ENCODE data around the gene ATXN10. TPM values are rescaled to one million over a fixed set of nuclear protein-coding genes. Genes with fewer than 3 reads are reported as not detected.
"Not testable (repeated sequence)": the region's sequence is repeated elsewhere in the genome, so short reads cannot be mapped to it uniquely, and the experiment has no call there.

The ATXN10 gene
- total and polyA plus RNA-seq, 2 of the 8 experiments (the other 6 are each of a cell fraction or from before 2014, with no cell fraction given): 134 to 210 TPM

- no peak for TF ChIP-seq SAP30 (IDR thresholded peaks at IDR 0.05; ENCODE audit: insufficient read depth, insufficient replicate concordance, low read length)
These were observed 10.4 kb downstream of the ATXN10 start (continued) for GRCh38 chr22:45682064-45682463.

- not testable (repeated sequence) for H3K9me3 ChIP-seq (ENCODE audit: insufficient read depth in 2 of 2, low read depth in 1 of 2, low read length in 1 of 2); H3K9ac ChIP-seq (replicated peaks in 1 of 4; ENCODE audit: extremely low read depth in 1 of 4, low read depth in 3 of 4, low read length in 3 of 4); H3K27ac ChIP-seq (ENCODE audit: low read depth, low read length); FAIRE-seq; H2BK12ac ChIP-seq (ENCODE audit: low read depth, low read length); H3K4me2 ChIP-seq (ENCODE audit: insufficient read depth in 1 of 2, low read depth in 2 of 2, low read length in 2 of 2); H3K36me3 ChIP-seq (ENCODE audit: control insufficient read depth in 2 of 4, insufficient read depth in 4 of 4, low read length in 3 of 4); H3K4ac ChIP-seq (replicated peaks; ENCODE audit: insufficient read length, low read depth, low read length); H2BK120ac ChIP-seq (replicated peaks; ENCODE audit: low read depth, low read length); H3K56ac ChIP-seq (replicated peaks; ENCODE audit: insufficient read length, low read depth, low read length); H3K23me2 ChIP-seq (ENCODE audit: low read depth, low read length); H2AK5ac ChIP-seq (ENCODE audit: low read depth, low read length); H4K5ac ChIP-seq (ENCODE audit: insufficient read length, low read depth, low read length); H2BK15ac ChIP-seq (ENCODE audit: low read length); H2BK5ac ChIP-seq (ENCODE audit: low read depth, low read length); H3K23ac ChIP-seq (ENCODE audit: insufficient read length); H3K4me3 ChIP-seq (ENCODE audit: extremely low read depth in 1 of 4, insufficient read depth in 2 of 4, low read depth in 3 of 4, low read length in 4 of 4); H3K14ac ChIP-seq (ENCODE audit: insufficient read length); H2AFZ ChIP-seq (ENCODE audit: low read length); H3K27me3 ChIP-seq (replicated peaks in 1 of 4; ENCODE audit: control insufficient read depth in 3 of 4, extremely low read depth in 1 of 4, insufficient read depth in 3 of 4, low read length in 3 of 4); H4K91ac ChIP-seq (replicated peaks; ENCODE audit: insufficient read length, low read length); H4K8ac ChIP-seq (ENCODE audit: extremely low read depth, insufficient read depth, low read length); H2BK20ac ChIP-seq (ENCODE audit: low read length); H3K18ac ChIP-seq (ENCODE audit: extremely low read depth, low read length); DNase-seq (ENCODE audit: low read depth in 1 of 2, low spot score in 2 of 2)
- ChIA-PET CTCF (ENCODE audit: partially characterized antibody) (interaction anchor here (1.3 to 1.4 kb wide), 2 partner anchors 181 to 287 kb away, joined by 3 read pairs; no protein-coding TSS in a partner anchor), POLR2A (ENCODE audit: partially characterized antibody) (interaction anchor here (0.6 to 2.3 kb wide), 3 partner anchors 11 to 101 kb away, joined by 3 to 7 read pairs (median 3); partner anchors contain the start of gene ATXN10)
- 53% methylated on average over 5 of the region's 5 CpGs; no CpG with 5 or more reads in 1 of the 2 experiments for WGBS, 2 experiments (ENCODE audit: extremely low coverage in 1 of 2, insufficient coverage in 1 of 2, insufficient read length in 1 of 2, insufficient replicate concordance in 2 of 2, low coverage in 1 of 2, low lambda C conversion rate in 2 of 2, missing lambda C conversion rate in 1 of 2)
- H4K20me1 ChIP-seq (replicated peaks in 1 of 2; ENCODE audit: control insufficient read depth in 1 of 2, insufficient read depth in 2 of 2, low read length in 2 of 2): peaks cover 24 to 28% of the 10 kb centered on the region in 2 experiments
- peaks cover 10% of the 10 kb centered on the region for H3K79me1 ChIP-seq (ENCODE audit: low read depth, low read length)
- H3K79me2 ChIP-seq (ENCODE audit: control insufficient read depth in 1 of 2, insufficient read depth in 2 of 2, low read length in 2 of 2): peaks cover 15 to 95% of the 10 kb centered on the region in 2 experiments
- peaks cover 0 to 13% (median 2%) of the 10 kb centered on the region in 4 experiments; a peak in 3 of 7 replicates for H3K4me1 ChIP-seq (replicated peaks in 1 of 4; ENCODE audit: control insufficient read depth in 3 of 4, insufficient read depth in 4 of 4, low read length in 3 of 4)
These were observed 11.1 kb downstream of the ATXN10 start for GRCh38 chr22:45682773-45683172.

Measured in H1 (cell line).